ENCODE data around the gene ME2.
"Not testable (repeated sequence)": the region's sequence is repeated elsewhere in the genome, so short reads cannot be mapped to it uniquely, and the experiment has no call there.

Gene ME2

GRCh38 chr18:50832754-50833153 lies 46.2 kb upstream of the ME2 start:
- Histone ChIP-seq H3K9me2 (ENCODE audit: low read depth, low read length) (no peaks in the 10 kb centered on the region), H3K27me3 (ENCODE audit: insufficient read depth, low read length) (no peaks in the 10 kb centered on the region), H3K4me3 (ENCODE audit: low read depth, low read length, poor library complexity, severe bottlenecking) (no peak overlapping the region), H3F3A (ENCODE audit: insufficient read depth, low read length) (no peaks in the 10 kb centered on the region), H3K27ac (ENCODE audit: low read depth, low read length, poor library complexity, severe bottlenecking) (no peak overlapping the region), H3K4me1 (ENCODE audit: insufficient read depth, low read length, severe bottlenecking) (peaks cover 17% of the 10 kb centered on the region), H4K20me1 (ENCODE audit: insufficient read depth, low read length) (no peaks in the 10 kb centered on the region), H3K9me3 (ENCODE audit: low read length) (no peaks in the 10 kb centered on the region), H3K9ac (ENCODE audit: low read length) (no peak overlapping the region), H3K36me3 (ENCODE audit: insufficient read depth, low read length) (no peaks in the 10 kb centered on the region), H3K4me2 (ENCODE audit: low read length) (no peak overlapping the region), H3K79me2 (ENCODE audit: insufficient read depth, low read length) (no peaks in the 10 kb centered on the region), H2AFZ (ENCODE audit: low read length) (no peak overlapping the region)
- TF ChIP-seq EZH2 (IDR thresholded peaks at IDR 0.05; ENCODE audit: borderline replicate concordance, low read length) (no peak), CTCF (IDR thresholded peaks at IDR 0.05; ENCODE audit: low read length) (no peak)

GRCh38 chr18:50833496-50833895 lies 45.4 kb upstream of the ME2 start:
- H3K4me2 ChIP-seq (ENCODE audit: low read length); H3K9ac ChIP-seq (ENCODE audit: low read length); H3K79me2 ChIP-seq (ENCODE audit: insufficient read depth, low read length); H3K9me2 ChIP-seq (ENCODE audit: low read depth, low read length); H3F3A ChIP-seq (ENCODE audit: insufficient read depth, low read length); H3K27me3 ChIP-seq (ENCODE audit: insufficient read depth, low read length); H3K9me3 ChIP-seq (ENCODE audit: low read length); H3K4me3 ChIP-seq (ENCODE audit: low read depth, low read length, poor library complexity, severe bottlenecking); H4K20me1 ChIP-seq (ENCODE audit: insufficient read depth, low read length); H3K27ac ChIP-seq (ENCODE audit: low read depth, low read length, poor library complexity, severe bottlenecking); H3K36me3 ChIP-seq (ENCODE audit: insufficient read depth, low read length); H2AFZ ChIP-seq (ENCODE audit: low read length): not testable (repeated sequence)
- peaks cover 17% of the 10 kb centered on the region for H3K4me1 ChIP-seq (ENCODE audit: insufficient read depth, low read length, severe bottlenecking)

- no peak overlapping the region for H2AFZ ChIP-seq (ENCODE audit: low read length)
- H3K79me2 ChIP-seq (ENCODE audit: insufficient read depth, low read length): no peaks in the 10 kb centered on the region
- H3K27ac ChIP-seq (ENCODE audit: low read depth, low read length, poor library complexity, severe bottlenecking): no peak overlapping the region
- no peak overlapping the region for H3K4me3 ChIP-seq (ENCODE audit: low read depth, low read length, poor library complexity, severe bottlenecking)
- no peaks in the 10 kb centered on the region for H3K36me3 ChIP-seq (ENCODE audit: insufficient read depth, low read length)
- no peaks in the 10 kb centered on the region for H4K20me1 ChIP-seq (ENCODE audit: insufficient read depth, low read length)
- H3K9me2 ChIP-seq (ENCODE audit: low read depth, low read length): no peaks in the 10 kb centered on the region
- H3F3A ChIP-seq (ENCODE audit: insufficient read depth, low read length): no peaks in the 10 kb centered on the region
- H3K9me3 ChIP-seq (ENCODE audit: low read length): no peaks in the 10 kb centered on the region
- no peak overlapping the region for H3K4me2 ChIP-seq (ENCODE audit: low read length)
- H3K4me1 ChIP-seq (ENCODE audit: insufficient read depth, low read length, severe bottlenecking): peaks cover 17% of the 10 kb centered on the region
- no peaks in the 10 kb centered on the region for H3K27me3 ChIP-seq (ENCODE audit: insufficient read depth, low read length)
- H3K9ac ChIP-seq (ENCODE audit: low read length): no peak overlapping the region
- TF ChIP-seq EZH2 (IDR thresholded peaks at IDR 0.05; ENCODE audit: borderline replicate concordance, low read length): no peak
These were observed 42.4 kb upstream of the ME2 start for GRCh38 chr18:50836521-50836957.

GRCh38 chr18:50839341-50839740 lies 39.6 kb upstream of the ME2 start:
- H3K9me3 ChIP-seq (ENCODE audit: low read length): no peaks in the 10 kb centered on the region
- no peak overlapping the region for H3K4me3 ChIP-seq (ENCODE audit: low read depth, low read length, poor library complexity, severe bottlenecking)
- no peaks in the 10 kb centered on the region for H3K9me2 ChIP-seq (ENCODE audit: low read depth, low read length)
- no peak overlapping the region for H2AFZ ChIP-seq (ENCODE audit: low read length)
- no peak overlapping the region for H3K4me2 ChIP-seq (ENCODE audit: low read length)
- peaks cover 11% of the 10 kb centered on the region for H3K4me1 ChIP-seq (ENCODE audit: insufficient read depth, low read length, severe bottlenecking)
- no peaks in the 10 kb centered on the region for H3K36me3 ChIP-seq (ENCODE audit: insufficient read depth, low read length)
- no peak overlapping the region for H3K27ac ChIP-seq (ENCODE audit: low read depth, low read length, poor library complexity, severe bottlenecking)
- H3K79me2 ChIP-seq (ENCODE audit: insufficient read depth, low read length): no peaks in the 10 kb centered on the region
- H3K9ac ChIP-seq (ENCODE audit: low read length): no peak overlapping the region
- no peaks in the 10 kb centered on the region for H3K27me3 ChIP-seq (ENCODE audit: insufficient read depth, low read length)
- H4K20me1 ChIP-seq (ENCODE audit: insufficient read depth, low read length): no peaks in the 10 kb centered on the region
- TF ChIP-seq EZH2 (IDR thresholded peaks at IDR 0.05; ENCODE audit: borderline replicate concordance, low read length) (no peak), CTCF (IDR thresholded peaks at IDR 0.05; ENCODE audit: low read length) (no peak)
- H3F3A ChIP-seq (ENCODE audit: insufficient read depth, low read length): no peaks in the 10 kb centered on the region
